Islet of Langerhans (tissue), 1 donor: ENCODE results near the gene ZCWPW2.

Experiments
- FAIRE-seq: peaks from one replicate; lab custom pipeline; 2011; peaks lifted over from hg19 to GRCh38; lab: Jason Lieb, UNC

Gene ZCWPW2, protein sequence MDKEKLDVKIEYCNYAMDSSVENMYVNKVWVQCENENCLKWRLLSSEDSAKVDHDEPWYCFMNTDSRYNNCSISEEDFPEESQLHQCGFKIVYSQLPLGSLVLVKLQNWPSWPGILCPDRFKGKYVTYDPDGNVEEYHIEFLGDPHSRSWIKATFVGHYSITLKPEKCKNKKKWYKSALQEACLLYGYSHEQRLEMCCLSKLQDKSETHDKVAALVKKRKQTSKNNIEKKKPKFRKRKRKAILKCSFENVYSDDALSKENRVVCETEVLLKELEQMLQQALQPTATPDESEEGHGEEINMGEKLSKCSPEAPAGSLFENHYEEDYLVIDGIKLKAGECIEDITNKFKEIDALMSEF

GRCh38 chr3:28348629-28349468, at the start of gene ZCWPW2, which contains the start of gene AZI2:
Gene ZCWPW2 (plus strand): TSS chr3:28348721. CDS start chr3:28413069, 64,348 bp downstream.
Gene AZI2 (minus strand): TSS chr3:28348824. CDS start chr3:28340617, 8,207 bp downstream.
- no peak for FAIRE-seq

DNA sequence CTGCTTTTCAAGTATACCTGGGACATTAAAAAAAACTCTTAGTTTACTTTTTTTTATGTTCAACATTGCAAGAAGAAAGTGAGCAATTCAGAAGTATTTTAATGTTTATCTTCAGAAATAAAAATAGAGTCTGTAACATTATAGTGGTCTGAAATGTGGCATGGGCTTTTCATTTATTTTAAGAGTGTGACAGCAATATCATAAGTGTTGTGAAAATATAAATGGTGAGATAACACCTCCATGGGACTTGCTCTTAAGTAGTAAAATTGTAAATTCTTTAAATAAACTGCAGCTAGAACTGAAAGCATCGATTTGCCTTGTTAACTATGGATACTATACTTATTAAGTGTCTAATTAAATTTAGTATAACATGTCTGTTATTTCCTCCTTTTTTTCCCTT, 48.8 kb upstream of the ZCWPW2 start:
- FAIRE-seq, result peak; percentile 73

- no peak for FAIRE-seq
These were observed 48.1 kb upstream of the ZCWPW2 start for GRCh38 chr3:28300345-28300962.

- no peak for FAIRE-seq
These were observed 46.8 kb upstream of the ZCWPW2 start for GRCh38 chr3:28301688-28302087.

GRCh38 chr3:28308196-28308595, 40.3 kb upstream of the ZCWPW2 start:
- FAIRE-seq, result peak; percentile 13

GRCh38 chr3:28315711-28316110, 32.8 kb upstream of the ZCWPW2 start:
- FAIRE-seq, result no peak

- no peak for FAIRE-seq
These were observed 32.3 kb upstream of the ZCWPW2 start for GRCh38 chr3:28316226-28316625.

- FAIRE-seq, result peak; percentile 98
These were observed 31.0 kb upstream of the ZCWPW2 start for GRCh38 chr3:28317438-28318022.

DNA sequence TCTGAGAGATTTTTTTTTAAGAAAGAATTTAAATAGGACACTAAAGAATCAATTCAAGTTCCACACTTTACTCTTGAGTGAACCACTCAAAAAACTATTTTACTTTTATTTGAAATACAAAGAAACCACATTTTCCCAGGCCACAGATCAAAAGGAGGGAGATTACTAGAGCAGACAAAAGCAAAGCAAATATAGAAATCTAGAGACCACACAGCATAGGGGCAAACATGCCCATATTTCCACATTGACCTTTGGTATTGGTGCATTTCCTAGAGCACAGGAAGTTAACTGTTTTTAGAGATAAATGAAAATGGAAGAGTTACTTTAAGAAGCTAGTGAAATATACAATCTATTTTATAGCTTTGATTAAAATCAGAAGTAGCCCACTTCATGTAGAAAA, 27.5 kb upstream of the ZCWPW2 start:
- FAIRE-seq, result no peak

DNA sequence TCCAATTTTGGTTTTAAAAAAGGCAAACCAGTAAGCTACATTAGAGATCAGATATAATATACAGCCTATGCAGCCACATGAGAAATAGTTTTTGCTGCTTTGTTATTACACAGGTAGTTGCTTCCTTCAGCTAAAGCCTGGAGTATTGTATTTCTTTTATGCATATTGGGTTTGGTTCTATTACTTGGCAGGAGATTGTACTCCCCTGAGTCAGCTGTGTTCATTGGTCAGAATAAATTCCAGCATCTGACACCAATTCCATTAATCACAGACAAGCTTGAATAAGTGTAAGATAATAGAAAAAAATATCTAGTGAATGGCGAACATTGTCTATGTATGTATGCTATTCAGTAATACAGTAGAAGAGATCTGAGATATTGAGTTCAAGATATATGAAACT, 26.1 kb upstream of the ZCWPW2 start:
- FAIRE-seq, result no peak

- FAIRE-seq, result no peak
These were observed 22.0 kb upstream of the ZCWPW2 start for GRCh38 chr3:28326458-28326926.

GRCh38 chr3:28328188-28329151, 20.1 kb upstream of the ZCWPW2 start:
- FAIRE-seq, result peak; percentile 99

- FAIRE-seq, result peak; percentile 53
These were observed 14.0 kb upstream of the ZCWPW2 start for GRCh38 chr3:28334552-28334951.

DNA sequence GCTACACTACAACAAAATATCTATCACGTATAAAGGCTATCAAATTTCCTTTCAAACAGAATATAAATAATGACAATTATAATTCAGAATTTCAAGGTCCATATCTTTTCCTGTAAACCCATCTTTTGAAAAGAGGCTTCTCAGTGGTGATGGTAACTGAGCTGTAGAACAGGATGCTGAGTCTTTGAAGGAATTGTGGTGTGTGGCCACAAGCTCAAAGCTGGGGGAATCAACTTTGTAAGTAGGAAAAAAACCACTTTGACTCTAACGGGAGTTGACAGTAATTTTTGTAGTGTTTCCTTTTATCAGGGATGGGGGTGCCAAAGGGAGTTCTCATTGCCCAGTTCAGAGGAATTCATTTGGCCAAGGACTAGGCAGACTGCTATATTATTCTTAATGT, 13.3 kb upstream of the ZCWPW2 start:
- FAIRE-seq, result no peak

DNA sequence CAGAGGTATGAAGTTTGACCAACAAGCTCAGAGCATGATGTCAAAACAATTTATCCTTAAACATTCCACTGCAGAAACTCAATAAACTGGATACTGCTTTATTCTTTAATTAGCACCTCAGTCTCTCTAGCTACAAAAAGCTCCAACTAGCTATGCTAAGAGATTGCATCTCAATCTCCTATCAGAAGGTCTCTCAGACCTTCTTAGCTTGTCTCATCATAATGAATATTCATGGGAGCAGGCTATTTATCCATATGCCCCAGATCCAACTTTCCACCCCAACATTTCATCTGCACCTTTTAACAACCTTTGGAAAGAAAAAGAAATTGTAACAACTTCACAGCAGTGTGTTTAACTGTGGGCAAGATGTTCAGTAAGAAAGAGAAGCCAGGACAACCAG, 11.3 kb upstream of the ZCWPW2 start:
- no peak for FAIRE-seq

DNA sequence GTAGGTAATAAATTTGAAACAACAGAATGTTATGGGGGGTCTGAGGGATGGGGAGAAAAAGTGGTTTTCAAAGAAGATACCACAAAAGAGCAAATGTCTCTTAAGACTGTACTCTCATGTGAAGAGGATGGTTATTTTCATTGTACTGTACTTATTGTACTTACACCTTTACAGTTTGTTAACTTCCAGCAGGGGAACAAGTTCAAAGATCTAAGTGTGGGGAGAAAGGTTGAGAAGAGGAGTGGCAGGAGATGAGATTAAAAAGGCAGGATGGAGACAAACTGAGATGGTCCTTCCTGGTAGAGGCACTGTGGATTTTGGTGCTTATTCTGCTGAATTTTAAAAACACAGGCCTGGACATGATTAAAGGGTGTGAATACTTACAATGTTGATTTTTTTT, 5.4 kb upstream of the ZCWPW2 start:
- FAIRE-seq, result no peak

GRCh38 chr3:28345690-28346089, 2.8 kb upstream of the ZCWPW2 start:
- peak; percentile 5 for FAIRE-seq

DNA sequence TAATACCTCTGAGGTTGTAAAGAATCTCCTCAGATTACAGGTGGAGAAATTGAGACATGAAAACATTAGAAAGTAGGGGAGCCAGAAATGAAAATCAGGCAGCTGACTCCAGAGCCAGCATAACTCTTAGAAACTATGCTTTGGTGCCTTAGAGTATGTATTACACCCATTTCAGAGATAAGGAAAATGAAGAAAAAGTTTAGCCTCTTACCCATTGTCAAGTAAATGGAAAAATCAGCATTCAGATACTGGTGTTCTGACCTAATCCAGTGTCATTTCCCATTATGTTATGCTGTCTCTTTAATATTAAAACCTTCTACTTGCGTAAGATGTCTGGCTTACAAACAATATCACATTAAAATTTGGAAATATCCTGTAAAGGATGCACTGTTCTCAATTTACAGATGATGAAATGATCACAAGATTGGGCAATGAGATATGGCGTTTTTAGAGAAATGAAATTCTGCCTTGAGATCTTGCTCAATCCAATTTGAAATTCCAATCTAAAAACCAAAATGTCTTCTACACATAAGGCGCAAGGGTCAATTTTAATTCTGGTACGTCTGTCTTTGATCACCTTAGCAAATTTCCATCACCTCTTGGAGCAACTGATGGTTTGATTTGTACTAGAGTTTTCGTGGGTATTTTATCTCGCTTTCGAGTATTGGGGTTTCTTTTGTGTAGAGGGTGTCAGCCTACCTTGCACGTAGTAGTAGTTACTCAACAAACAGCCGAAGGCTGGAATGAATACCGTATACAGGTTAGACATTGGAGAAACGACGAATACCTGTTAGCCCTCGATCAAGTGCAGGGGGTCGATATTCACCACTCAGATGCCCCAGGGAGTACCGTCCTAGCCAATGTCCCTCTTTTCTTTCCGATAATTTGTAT, 902 bp upstream of the ZCWPW2 start:
- FAIRE-seq, result peak; percentile 85

DNA sequence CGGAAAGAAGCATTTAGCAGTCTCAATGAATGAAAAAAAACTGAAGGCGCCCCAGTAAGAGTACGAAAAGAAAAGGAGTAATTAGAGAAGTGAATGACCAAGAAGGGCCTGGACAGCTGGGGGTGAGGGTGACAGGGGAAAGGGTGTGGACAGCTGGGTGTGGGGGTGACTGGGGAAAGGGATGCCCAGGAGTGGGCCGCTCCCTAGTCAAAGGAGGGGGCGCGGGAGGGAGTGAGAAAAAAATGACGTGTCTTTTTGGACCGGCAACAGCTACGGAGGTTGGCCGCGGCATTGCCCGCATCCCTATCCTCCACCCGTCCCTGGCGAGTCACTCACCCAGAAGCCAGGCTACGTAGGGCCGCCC, 274 bp upstream of the ZCWPW2 start:
- no peak for FAIRE-seq

GRCh38 chr3:28349469-28350000, 1.0 kb downstream of the ZCWPW2 start:
- FAIRE-seq, result peak; percentile 13
